HepG2 (cell line): Measurements from ENCODE around the gene CMIP.

Source experiments
- CBFB ChIP-seq: sonication (generic); formaldehyde crosslinking; IDR thresholded peaks from 2 replicates; pipeline ENCODE4 v1.4.0; 2020; ENCODE audit warnings: missing genetic modification reagents
- CREB1 ChIP-seq, 2 experiments: fragments of 450-650 bp in 1 of 2; IDR thresholded peaks; 2 replicates each; pipeline ENCODE4 v1.6.1; 2016 to 2017; ENCODE audit warnings: control low read depth in 1 of 2, mild to moderate bottlenecking in 1 of 2, missing compliant biosample characterization in 1 of 2, missing genetic modification characterization in 1 of 2
- EP300 ChIP-seq, 3 experiments: sonication (generic) in 1 of 3; formaldehyde crosslinking in 1 of 3; IDR thresholded peaks; 2 replicates each; pipeline versions ENCODE4 v1.5.1 to v1.6.1; 2011 to 2020; ENCODE audit warnings: low read depth in 2 of 3, low read length in 2 of 3, borderline replicate concordance in 1 of 3, improper control_type of control experiment in 1 of 3, mild to moderate bottlenecking in 1 of 3, missing genetic modification reagents in 1 of 3, moderate library complexity in 1 of 3
- FOXP1 ChIP-seq, 2 experiments: fragments of 450-650 bp in 1 of 2; IDR thresholded peaks; 2 replicates each; pipeline ENCODE4 v1.6.1; 2017 to 2018; ENCODE audit warnings: antibody characterized with exemption in 1 of 2
- GATAD2A ChIP-seq: IDR thresholded peaks from 2 replicates; pipeline ENCODE4 v1.6.1; 2016
- NFYB ChIP-seq: sonication (generic); formaldehyde crosslinking; IDR thresholded peaks from 2 replicates; pipeline ENCODE4 v1.4.0; 2020; ENCODE audit warnings: missing genetic modification reagents
- PHF8 ChIP-seq: sonication (generic); formaldehyde crosslinking; IDR thresholded peaks from 2 replicates; pipeline ENCODE4 v1.5.0; 2020; ENCODE audit warnings: missing genetic modification reagents
- ZFP62 ChIP-seq: sonication (generic); formaldehyde crosslinking; IDR thresholded peaks from 2 replicates; pipeline ENCODE4 v1.4.0; 2020; ENCODE audit warnings: missing genetic modification reagents
- ZNF773 ChIP-seq: sonication (generic); formaldehyde crosslinking; IDR thresholded peaks from 2 replicates; pipeline ENCODE4 v1.4.0; 2020; ENCODE audit warnings: missing genetic modification reagents, borderline replicate concordance
- ZZZ3 ChIP-seq: sonication (generic); formaldehyde crosslinking; IDR thresholded peaks from 2 replicates; pipeline ENCODE4 v1.4.0; 2020; ENCODE audit warnings: missing genetic modification reagents, mild to moderate bottlenecking, borderline replicate concordance
- TF ChIP-seq, protein P1 (sequence below): sonication (generic); formaldehyde crosslinking; conservative IDR thresholded peaks from 2 replicates; pipeline ENCODE4 v1.4.0; 2020; ENCODE audit warnings: missing genetic modification reagents
- TF ChIP-seq, protein P2 (sequence below): sonication (generic); formaldehyde crosslinking; IDR thresholded peaks from 2 replicates; pipeline ENCODE4 v1.4.0; 2020; ENCODE audit warnings: mild to moderate bottlenecking, missing genetic modification reagents
- TF ChIP-seq, protein P3 (sequence below): sonication (generic); formaldehyde crosslinking; IDR thresholded peaks from 2 replicates; pipeline ENCODE4 v1.4.0; 2020; ENCODE audit warnings: missing genetic modification reagents

DNA sequence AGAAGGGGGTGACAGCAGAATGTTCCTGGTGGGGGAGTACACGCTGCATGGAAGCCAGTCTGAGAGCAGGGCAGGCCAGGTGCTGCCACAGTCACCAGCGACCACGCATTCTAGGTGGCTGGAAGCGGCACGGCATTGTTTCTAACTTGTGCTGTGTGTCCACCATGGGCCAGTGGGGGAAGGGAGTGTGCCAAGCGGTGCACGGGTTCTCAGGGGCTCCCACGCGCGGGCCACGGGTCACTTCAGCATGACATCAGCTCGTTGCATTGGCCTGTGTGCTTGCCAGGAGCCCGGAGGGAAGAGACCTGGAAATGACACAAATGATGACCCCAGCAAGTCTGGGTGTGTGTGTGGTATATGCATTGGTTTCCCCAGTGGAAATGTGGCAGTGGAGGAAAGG lies 169.6 kb downstream of the CMIP start:
- TF ChIP-seq, protein P1, sequence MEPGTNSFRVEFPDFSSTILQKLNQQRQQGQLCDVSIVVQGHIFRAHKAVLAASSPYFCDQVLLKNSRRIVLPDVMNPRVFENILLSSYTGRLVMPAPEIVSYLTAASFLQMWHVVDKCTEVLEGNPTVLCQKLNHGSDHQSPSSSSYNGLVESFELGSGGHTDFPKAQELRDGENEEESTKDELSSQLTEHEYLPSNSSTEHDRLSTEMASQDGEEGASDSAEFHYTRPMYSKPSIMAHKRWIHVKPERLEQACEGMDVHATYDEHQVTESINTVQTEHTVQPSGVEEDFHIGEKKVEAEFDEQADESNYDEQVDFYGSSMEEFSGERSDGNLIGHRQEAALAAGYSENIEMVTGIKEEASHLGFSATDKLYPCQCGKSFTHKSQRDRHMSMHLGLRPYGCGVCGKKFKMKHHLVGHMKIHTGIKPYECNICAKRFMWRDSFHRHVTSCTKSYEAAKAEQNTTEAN (CRISPR knock-in tag) = no peak
- TF ChIP-seq PHF8 (no peak), ZFP62 (no peak), CREB1 (IDR thresholded peaks at IDR 0.05) (no peak), CREB1 (CRISPR knock-in tag; IDR thresholded peaks at IDR 0.05) (no peak), EP300 (IDR thresholded peaks at IDR 0.05; ENCODE audit: low read depth in 2 of 2, low read length in 2 of 2) (no peak), EP300 (CRISPR knock-in tag; IDR thresholded peaks at IDR 0.05; ENCODE audit: borderline replicate concordance) (no peak), NFYB (CRISPR knock-in tag) (no peak), GATAD2A (CRISPR knock-in tag) (no peak), ZNF773 (CRISPR knock-in tag) (no peak), ZZZ3 (CRISPR knock-in tag) (no peak), CBFB (no peak), FOXP1 (IDR thresholded peaks at IDR 0.05) (no peak), FOXP1 (CRISPR knock-in tag; IDR thresholded peaks at IDR 0.05) (no peak)
- TF ChIP-seq, protein P2, sequence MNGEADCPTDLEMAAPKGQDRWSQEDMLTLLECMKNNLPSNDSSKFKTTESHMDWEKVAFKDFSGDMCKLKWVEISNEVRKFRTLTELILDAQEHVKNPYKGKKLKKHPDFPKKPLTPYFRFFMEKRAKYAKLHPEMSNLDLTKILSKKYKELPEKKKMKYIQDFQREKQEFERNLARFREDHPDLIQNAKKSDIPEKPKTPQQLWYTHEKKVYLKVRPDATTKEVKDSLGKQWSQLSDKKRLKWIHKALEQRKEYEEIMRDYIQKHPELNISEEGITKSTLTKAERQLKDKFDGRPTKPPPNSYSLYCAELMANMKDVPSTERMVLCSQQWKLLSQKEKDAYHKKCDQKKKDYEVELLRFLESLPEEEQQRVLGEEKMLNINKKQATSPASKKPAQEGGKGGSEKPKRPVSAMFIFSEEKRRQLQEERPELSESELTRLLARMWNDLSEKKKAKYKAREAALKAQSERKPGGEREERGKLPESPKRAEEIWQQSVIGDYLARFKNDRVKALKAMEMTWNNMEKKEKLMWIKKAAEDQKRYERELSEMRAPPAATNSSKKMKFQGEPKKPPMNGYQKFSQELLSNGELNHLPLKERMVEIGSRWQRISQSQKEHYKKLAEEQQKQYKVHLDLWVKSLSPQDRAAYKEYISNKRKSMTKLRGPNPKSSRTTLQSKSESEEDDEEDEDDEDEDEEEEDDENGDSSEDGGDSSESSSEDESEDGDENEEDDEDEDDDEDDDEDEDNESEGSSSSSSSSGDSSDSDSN (CRISPR knock-in tag) = no peak
- TF ChIP-seq, protein P3, sequence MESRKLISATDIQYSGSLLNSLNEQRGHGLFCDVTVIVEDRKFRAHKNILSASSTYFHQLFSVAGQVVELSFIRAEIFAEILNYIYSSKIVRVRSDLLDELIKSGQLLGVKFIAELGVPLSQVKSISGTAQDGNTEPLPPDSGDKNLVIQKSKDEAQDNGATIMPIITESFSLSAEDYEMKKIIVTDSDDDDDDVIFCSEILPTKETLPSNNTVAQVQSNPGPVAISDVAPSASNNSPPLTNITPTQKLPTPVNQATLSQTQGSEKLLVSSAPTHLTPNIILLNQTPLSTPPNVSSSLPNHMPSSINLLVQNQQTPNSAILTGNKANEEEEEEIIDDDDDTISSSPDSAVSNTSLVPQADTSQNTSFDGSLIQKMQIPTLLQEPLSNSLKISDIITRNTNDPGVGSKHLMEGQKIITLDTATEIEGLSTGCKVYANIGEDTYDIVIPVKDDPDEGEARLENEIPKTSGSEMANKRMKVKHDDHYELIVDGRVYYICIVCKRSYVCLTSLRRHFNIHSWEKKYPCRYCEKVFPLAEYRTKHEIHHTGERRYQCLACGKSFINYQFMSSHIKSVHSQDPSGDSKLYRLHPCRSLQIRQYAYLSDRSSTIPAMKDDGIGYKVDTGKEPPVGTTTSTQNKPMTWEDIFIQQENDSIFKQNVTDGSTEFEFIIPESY (CRISPR knock-in tag) = no peak
